H54 (cell line): ENCODE data around the gene ENTPD1.
"Not testable (repeated sequence)": the region's sequence is repeated elsewhere in the genome, so short reads cannot be mapped to it uniquely, and the experiment has no call there.

ENCODE experiments used
- DNase-seq: peaks from one replicate; pipeline ENCODE4 v3.0.0; 2011; ENCODE audit warnings: low spot score, mixed read lengths; ENCODE audit not compliant: insufficient read length
- FAIRE-seq: peaks from 3 replicates; lab custom pipeline; 2011; peaks lifted over from hg19 to GRCh38; lab: Jason Lieb, UNC
- POLR2A ChIP-seq: IDR thresholded peaks from 2 replicates; pipeline ENCODE4 v1.6.1; 2011; ENCODE audit warnings: low read depth, mild to moderate bottlenecking, low read length

Gene ENTPD1

GRCh38 chr10:95865814-95866466 lies 110.0 kb downstream of the ENTPD1 start:
- no peak for FAIRE-seq
- no peak for DNase-seq
- TF ChIP-seq POLR2A: no peak

GRCh38 chr10:95866467-95866842 lies 110.5 kb downstream of the ENTPD1 start:
- no peak for TF ChIP-seq POLR2A
- no peak for DNase-seq
- FAIRE-seq: no peak

GRCh38 chr10:95867866-95868265 lies 111.9 kb downstream of the ENTPD1 start:
- FAIRE-seq: no peak
- no peak for TF ChIP-seq POLR2A
- DNase-seq: no peak

DNA sequence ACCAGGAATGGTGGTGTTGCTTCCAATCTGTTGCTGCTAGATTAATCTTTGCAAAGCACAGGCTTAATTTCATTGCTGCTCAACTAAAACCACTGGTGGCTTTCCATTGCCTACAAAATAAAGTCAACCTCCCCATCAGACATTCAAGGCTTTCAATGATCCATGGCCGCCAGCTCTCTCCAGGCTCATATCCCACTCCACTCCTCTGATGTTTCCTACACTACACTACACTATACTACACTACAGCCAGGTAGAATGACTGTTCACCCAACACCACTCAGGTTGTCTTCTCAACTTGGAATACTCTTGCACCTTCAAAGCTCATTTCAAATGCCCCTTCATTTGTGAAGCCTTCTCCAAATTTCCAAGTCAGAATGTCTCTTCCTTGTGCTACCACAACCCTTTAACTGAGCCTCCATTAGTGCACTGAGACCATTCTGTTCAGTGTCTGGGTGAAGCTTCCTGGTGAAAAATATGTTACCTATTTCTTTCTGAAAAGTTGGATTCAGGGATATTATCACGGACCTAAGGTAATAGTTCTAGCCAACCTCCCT lies 116.3 kb downstream of the ENTPD1 start:
- no peak for DNase-seq
- TF ChIP-seq POLR2A: no peak
- no peak for FAIRE-seq

DNA sequence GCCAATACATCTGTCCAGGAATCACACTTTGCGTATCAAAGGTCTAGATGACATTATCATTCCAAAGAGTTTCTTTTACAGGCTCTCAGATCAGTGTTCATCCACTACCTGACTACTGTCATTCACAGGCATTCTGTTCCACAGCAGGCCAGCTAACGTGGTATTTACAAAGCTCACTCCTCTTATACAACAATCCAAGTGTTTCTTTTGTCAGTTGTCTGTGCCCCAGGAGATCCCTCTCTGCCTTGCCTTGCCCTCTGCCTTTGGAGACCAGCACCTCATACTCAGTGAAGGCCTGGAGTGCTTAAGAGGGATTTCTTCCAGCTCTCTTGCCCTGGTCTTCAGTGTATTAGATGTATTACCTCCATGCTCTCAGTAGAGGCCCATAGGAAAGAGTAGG lies 117.2 kb downstream of the ENTPD1 start:
- TF ChIP-seq POLR2A: no peak
- DNase-seq (no peak), FAIRE-seq (no peak)

DNA sequence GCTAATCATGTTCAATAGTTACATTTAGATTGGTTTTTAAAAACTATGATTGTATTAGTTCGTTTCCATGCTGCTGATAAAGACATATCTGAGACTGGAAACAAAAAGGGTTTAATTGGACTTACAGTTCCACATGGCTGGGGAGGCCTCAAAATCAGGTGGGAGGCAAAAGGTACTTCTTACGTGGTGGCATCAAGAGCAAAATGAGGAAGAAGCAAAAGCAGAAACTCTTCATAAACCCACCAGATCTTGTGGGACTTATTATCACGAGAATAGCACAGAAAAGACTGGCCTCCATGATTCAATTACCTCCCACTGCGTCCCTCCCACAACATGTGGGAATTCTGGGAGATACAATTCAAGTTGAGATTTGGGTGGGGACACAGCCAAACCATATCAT lies 117.7 kb downstream of the ENTPD1 start:
- FAIRE-seq: no peak
- no peak for TF ChIP-seq POLR2A

DNA sequence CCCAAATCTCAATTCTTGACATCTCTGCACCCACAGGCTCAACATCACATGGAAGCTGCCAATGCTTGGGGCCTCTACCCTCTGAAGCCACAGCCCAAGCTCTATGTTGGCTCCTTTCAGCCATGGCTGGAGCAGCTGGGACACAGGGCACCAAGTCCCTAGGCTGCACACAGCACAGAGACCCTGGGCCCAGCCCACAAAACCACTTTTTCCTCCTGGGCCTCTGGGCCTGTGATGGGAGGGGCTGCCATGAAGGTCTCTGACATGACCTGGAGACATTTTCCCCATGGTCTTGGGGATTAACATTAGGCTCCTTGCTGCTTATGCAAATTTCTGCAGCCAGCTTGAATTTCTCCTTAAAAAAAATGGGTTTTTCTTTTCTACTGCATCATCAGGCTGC lies 118.8 kb downstream of the ENTPD1 start:
- not testable (repeated sequence) for FAIRE-seq, DNase-seq

More for the DNA sequence above, 117.7 kb downstream of the ENTPD1 start:
- no peak for DNase-seq

DNA sequence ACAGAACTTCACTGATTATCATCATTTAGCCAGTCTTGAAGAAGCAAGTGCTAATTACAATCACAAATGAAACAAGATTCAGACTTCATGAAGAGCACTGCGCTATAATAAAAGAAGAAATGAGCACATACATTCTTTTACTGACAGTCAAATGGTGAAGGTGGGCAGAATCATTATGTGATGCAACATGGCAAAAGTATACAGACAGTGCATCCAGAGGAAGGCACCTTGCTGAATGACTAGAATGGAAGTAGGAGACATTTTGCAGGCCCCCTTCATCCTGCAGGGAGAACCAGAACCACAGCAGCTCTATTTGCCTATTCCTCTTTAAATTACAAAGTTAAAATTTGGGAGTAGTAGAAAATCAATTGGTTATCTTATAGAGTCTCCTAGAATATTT lies 120.8 kb downstream of the ENTPD1 start:
- no peak for TF ChIP-seq POLR2A
- DNase-seq: no peak
- no peak for FAIRE-seq

DNA sequence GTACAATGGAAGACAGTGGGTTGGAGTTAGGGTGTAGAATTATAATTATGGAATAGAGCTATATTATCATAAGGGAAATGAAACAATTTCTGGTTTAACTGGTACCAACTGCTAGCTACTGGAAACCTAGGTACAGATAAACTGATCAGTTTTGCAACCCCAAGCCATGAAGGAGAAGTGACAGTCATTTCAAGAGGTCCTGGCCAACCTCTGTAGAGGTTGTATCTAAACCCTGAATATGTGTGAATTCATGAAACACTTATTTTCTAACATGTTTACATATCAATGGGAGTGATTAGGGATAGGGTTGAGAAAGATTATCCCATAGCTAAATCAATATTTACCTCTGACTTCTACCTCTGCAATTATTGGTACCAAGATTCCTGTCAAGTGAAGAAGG lies 121.9 kb downstream of the ENTPD1 start:
- FAIRE-seq (no peak), DNase-seq (no peak)
- no peak for TF ChIP-seq POLR2A

- FAIRE-seq (no peak), DNase-seq (no peak)
- no peak for TF ChIP-seq POLR2A
These were observed 124.7 kb downstream of the ENTPD1 start for GRCh38 chr10:95880704-95881103.

DNA sequence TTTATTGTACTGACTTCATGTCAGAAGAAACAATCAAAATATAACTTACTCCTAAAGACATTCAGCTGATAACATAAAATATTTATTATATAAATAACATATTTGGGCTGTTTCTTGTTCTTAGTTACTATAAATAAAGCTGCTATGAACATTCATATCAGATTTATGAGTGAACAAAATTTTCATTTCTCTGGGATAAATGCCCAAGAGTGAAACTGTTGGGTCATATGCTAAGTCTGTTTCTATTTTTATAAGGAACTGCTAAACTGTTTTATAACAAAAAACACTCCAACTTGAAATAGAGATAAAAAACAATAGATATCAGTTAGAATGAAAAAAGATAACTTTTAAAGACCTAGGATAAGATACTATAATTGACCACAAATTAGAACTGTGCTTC lies 125.4 kb downstream of the ENTPD1 start:
- TF ChIP-seq POLR2A: no peak
- FAIRE-seq (no peak), DNase-seq (no peak)

GRCh38 chr10:95889830-95890229 lies 133.9 kb downstream of the ENTPD1 start:
- FAIRE-seq: no peak
- DNase-seq: no peak
- no peak for TF ChIP-seq POLR2A

GRCh38 chr10:95896071-95896850 lies 140.3 kb downstream of the ENTPD1 start:
- DNase-seq (no peak), FAIRE-seq (no peak)
- TF ChIP-seq POLR2A: no peak

DNA sequence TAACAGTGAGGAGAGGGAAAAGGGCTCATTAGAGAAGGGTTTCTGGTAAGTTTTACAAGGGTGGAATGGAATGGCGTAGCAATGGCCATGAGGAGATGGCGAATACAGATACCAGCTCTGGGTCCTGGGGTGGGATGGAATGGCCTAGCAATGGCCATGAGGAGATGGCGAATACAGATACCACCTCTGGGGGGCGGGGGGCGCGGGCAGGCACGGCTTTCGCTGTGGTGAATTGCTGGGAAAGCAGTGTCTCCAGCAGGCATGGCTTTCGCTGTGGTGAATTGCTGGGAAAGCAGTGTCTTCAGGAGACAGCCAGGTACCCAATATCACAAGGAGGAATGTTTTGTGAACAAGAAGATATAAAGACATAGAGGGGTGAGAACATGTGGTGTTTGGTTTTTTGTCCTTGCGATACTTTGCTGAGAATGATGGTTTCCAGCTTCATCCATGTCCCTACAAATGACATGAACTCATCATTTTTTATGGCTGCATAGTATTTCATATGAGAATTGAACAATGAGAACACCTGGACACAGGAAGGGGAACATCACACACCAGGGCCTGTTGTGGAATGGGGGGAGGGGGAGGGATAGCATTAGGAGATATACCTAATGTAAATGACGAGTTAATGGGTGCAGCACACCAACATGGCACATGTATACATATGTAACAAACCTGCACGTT lies 150.1 kb downstream of the ENTPD1 start:
- FAIRE-seq: not testable (repeated sequence)

More for the DNA sequence above, 150.1 kb downstream of the ENTPD1 start:
- not testable (repeated sequence) for DNase-seq
